NCI-H1105 (cell line): ENCODE measurements around the gene CNOT6.

Experiments used
- DNase-seq: peaks from one replicate; lab custom pipeline; 2025; lab: John Stamatoyannopoulos, UW

Gene CNOT6

DNA sequence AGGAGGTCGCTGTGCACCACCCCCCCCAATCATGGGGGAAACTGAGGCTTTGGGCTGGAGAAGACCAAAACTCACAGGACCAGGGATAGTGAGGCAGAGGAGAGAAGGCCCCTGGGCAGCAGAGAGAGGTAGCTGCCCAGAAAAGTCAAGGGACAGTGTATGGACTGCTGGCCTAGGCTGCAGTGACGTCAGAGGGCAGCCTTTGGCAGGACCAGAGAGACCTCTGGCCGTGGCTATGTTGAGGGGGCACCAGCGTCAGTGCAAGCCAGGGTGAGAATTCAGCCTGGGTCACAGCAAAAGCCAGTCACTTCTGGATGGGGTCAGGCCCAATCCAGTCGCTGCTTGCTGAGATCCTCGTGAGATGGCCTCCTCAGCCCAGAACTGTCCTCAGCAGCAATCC lies 128.7 kb downstream of the CNOT6 start:
- no peak for DNase-seq

DNA sequence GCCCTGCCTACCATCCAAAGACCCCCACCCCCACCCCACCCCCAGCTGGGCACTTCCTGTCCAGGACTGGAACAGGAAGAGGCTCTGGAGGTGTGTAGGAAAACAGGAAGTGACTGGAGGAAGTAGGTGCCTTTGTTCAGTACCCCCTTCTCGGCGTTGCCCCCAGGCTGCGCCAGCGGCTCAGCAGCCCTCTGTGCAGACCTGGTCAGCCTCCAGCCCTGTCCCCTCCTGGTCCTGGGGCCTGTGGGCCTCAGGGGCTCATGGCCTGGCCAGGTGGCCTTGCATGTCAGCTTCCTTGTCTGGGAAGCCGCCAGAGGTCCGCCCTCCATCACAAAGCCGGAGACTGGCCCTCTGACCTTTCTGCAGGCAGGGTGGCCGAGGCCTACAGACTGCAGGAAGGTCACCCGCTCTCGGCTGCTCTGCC lies 129.2 kb downstream of the CNOT6 start:
- DNase-seq: no peak

DNA sequence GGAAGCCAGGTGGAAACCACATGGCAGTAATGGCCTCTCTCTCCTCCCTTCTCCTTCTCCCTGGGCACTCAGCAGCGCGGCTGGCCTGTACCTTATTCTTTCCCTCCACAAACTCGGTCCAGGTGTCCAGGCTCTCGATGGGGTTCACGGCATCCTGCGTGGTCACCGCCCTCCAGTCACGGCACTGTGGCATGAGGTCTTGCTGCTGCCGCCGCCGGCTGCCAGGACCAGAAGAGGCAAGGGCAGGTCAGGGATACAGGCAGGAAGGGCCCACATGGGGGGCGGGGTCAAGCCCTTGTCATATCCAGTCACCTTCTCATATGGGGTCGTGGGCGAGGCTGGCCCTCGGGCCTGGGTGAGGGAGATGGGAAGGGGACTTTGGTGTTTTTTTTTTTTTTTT lies 129.7 kb downstream of the CNOT6 start:
- no peak for DNase-seq

DNA sequence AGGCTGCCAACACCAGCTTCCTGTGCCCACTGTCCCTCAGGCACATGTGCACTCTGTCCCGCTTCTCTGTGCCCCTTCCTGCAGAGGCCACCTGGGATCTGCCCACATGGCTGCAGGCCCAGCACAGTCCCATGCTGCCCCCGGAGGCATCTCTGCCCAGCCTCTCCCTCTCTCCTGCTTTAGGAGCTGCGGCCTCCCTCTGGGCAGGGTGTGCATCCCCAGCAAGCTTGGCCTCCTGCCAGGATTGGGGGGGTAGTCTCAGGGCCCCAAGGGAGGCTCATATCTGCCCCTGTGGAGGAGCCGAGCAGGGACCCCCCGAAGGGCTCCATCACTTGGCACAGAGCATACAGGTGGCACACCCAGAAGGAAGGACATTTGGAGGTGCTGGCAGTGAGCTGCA lies 130.4 kb downstream of the CNOT6 start:
- no peak for DNase-seq

DNA sequence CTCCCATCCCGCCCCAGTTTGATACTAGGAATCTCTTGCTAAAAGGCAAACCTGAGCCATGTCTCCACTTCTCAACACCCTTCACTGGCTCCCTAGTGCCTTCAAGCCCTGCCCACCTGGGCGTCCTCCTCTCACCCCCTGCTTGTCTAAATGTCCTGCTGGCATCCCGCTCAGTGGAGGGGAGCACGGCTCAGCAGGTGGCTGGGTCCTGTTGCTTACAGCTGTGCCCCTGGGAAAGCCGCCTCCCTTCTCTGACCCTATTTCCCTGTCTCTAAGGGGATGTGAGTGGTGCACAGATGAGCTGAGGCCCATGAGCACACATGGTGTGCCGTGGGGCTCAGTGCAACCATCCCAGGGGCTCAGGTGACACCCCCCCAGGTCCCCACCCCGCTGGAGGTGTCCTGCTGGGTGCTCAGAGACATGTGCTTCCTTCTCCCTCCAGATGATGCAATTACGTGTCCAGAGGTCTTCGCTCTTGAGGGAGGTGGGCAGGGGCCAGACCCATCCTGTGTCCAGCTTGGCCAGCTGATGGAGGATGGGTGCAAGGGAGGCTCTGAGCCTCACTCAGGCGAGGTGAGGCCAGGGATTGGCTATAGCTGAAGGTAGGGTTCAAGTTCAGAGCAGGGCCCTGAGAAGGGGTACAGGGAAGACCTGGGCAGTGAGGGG lies 131.1 kb downstream of the CNOT6 start:
- DNase-seq: no peak

DNA sequence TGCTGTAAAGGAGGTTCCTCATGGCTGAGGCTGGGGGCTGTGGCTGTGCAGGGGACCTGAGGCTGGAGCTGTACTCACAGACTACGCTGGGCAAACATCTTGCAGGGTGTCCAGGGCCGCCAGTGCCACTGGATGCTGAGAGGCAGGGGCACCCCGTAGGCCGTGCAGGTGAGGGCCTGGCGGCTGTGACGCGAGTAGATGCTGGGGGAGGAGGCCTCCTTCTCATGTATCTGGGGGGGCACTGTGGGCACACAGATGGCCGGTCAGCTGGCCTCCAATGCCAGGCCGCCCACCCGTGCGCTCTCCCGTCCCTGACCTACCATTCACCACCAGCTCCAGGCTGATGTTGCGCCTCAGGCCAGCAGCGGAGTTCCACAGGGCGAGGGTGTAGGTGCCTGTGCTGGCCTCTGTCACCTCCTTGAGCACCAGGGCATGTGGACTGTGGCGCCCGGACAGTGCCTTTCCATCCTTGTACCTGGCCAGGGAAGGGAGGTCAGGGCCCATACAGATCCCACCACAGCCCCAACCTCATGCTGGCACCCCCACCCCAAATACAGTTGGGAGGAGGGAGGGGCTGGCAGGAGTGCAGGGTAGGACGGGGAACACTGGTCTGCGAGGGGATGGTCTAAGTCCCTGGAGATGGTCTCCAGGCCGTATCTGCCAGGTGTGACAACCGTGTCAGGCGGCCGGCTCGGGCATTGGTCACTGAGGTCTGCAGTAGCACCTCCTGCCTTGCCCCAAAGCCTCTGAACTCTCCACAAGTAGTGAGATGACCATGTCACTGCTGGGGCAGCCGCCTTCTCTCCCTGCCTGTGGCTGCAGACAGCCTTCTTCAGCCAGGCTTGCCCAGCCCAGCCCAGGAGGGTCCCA lies 131.8 kb downstream of the CNOT6 start:
- no peak for DNase-seq

- no peak for DNase-seq
Measured at GRCh38 chr5:180626661-180627385, 132.6 kb downstream of the CNOT6 start.

GRCh38 chr5:180627386-180628120 lies 133.4 kb downstream of the CNOT6 start:
- DNase-seq: no peak
